ENCODE results near the gene RTN1.

DNA sequence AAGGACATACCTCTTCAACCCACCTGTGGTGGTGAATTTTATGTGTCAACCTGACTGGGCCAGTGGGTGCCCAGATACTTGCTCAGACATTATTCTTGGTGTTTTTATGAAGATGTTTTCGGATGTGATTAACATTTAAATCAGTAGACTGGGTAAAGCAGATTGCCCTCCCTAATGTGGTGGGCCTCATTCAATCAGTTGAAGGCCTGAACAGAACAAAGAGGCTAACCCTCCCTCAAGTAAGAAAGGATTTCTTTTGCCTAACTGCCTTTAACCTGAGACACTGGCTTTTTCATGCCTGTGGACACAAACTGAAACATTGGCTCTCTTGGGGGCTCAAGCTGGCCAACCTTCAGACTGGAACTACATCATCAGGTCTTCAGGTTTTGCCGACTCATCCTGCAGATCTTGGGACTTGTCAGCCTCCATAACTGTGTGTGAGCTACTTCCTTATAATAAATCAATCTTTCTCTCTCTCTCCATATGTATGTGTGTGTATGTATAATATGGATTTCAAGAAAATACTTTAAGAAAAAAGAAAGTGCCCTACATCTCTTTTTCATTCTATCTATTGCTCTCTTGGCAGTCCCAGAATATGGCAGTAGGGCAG, 39.4 kb downstream of the RTN1 start:
- TF ChIP-seq EZH2 (IDR thresholded peaks at IDR 0.05; ENCODE audit: borderline replicate concordance, insufficient read depth, low read depth, low read length, poor library complexity, severe bottlenecking): no peak
- TF ChIP-seq, protein P1, sequence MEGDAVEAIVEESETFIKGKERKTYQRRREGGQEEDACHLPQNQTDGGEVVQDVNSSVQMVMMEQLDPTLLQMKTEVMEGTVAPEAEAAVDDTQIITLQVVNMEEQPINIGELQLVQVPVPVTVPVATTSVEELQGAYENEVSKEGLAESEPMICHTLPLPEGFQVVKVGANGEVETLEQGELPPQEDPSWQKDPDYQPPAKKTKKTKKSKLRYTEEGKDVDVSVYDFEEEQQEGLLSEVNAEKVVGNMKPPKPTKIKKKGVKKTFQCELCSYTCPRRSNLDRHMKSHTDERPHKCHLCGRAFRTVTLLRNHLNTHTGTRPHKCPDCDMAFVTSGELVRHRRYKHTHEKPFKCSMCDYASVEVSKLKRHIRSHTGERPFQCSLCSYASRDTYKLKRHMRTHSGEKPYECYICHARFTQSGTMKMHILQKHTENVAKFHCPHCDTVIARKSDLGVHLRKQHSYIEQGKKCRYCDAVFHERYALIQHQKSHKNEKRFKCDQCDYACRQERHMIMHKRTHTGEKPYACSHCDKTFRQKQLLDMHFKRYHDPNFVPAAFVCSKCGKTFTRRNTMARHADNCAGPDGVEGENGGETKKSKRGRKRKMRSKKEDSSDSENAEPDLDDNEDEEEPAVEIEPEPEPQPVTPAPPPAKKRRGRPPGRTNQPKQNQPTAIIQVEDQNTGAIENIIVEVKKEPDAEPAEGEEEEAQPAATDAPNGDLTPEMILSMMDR (IDR thresholded peaks at IDR 0.05): no peak
